ENCODE measurements around the gene AOPEP. TPM values are rescaled to one million over a fixed set of nuclear protein-coding genes. Genes with fewer than 3 reads are reported as not detected.

AOPEP gene
- total and polyA plus RNA-seq, 2 donors (not counting 3 experiments of a cell fraction or from before 2014, with no cell fraction given) = 20.2 to 41.6 TPM

DNA sequence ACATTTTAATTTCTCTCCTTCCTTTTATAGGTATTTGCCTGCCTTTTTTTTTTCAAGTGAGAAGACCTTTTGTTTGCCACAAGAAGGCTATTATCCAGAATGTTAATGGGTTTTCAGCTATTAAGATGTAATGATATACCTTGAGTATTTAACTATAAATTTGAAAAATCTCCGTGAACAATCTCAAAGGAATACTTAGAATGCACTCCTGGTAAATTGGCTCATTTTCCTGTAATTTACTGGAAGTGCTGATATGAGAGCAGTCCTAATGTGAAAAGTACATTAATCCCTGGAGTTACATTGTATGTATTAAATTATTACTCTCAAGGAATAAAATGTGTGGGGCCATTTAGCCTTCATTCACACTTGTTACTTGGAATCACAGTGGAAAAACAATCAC lies 32.4 kb downstream of the AOPEP start:
- Histone ChIP-seq H3K4me1 (ENCODE audit: control insufficient read depth, extremely low read depth, insufficient read depth, low read length) (peaks cover 5% of the 10 kb centered on the region), H3K9me1 (replicated peaks; ENCODE audit: control insufficient read depth, extremely low read depth, insufficient read depth, low read length) (no peaks in the 10 kb centered on the region), H3K36me3 (ENCODE audit: control insufficient read depth in 2 of 2, extremely low read depth in 1 of 2, insufficient read depth in 2 of 2, low read length in 2 of 2) (no peaks in the 10 kb centered on the region), H3K27me3 (ENCODE audit: control insufficient read depth in 2 of 2, insufficient read depth in 2 of 2, low read length in 2 of 2) (no peaks in the 10 kb centered on the region), H3K27ac (ENCODE audit: insufficient read depth, low read depth, low read length) (no peak overlapping the region), H2AFZ (ENCODE audit: low read depth, low read length) (no peak overlapping the region), H3K4me3 (replicated peaks in 1 of 3; ENCODE audit: insufficient read depth in 1 of 3, low read depth in 1 of 3, low read length in 3 of 3) (no peak overlapping the region), H3K4me2 (ENCODE audit: insufficient read depth, low read length) (no peak overlapping the region), H4K20me1 (replicated peaks; ENCODE audit: control insufficient read depth, extremely low read depth, insufficient read depth, low read length) (no peaks in the 10 kb centered on the region), H3K79me2 (ENCODE audit: control insufficient read depth, insufficient read depth, low read length) (no peaks in the 10 kb centered on the region), H3K9me3 (replicated peaks; ENCODE audit: control insufficient read depth, insufficient read depth, low read length) (no peaks in the 10 kb centered on the region), H3K9ac (replicated peaks; ENCODE audit: extremely low read depth, insufficient read depth, low read length) (no peak overlapping the region)
- no TSS peak for BruUV-seq (replicated peaks)
- POLR2A ChIA-PET = no interaction called here
- CTCF ChIA-PET = interaction anchor here (1.4 kb wide), 1 partner anchor 17 kb away, joined by 3 read pairs; no protein-coding TSS in a partner anchor
- FAIRE-seq (no peak), DNase-seq (ENCODE audit: low read depth, low spot score) (no peak)
- intact Hi-C loops (cut with micrococcal nuclease) = no loop called here
- dilution Hi-C loops (cut with MboI; ENCODE audit: extremely low pct_ligation_motif_present, low sequenced_read_pairs) = no loop called here
- TF ChIP-seq FOS (IDR thresholded peaks at IDR 0.05; ENCODE audit: borderline replicate concordance, insufficient read depth, low read length) = no peak

DNA sequence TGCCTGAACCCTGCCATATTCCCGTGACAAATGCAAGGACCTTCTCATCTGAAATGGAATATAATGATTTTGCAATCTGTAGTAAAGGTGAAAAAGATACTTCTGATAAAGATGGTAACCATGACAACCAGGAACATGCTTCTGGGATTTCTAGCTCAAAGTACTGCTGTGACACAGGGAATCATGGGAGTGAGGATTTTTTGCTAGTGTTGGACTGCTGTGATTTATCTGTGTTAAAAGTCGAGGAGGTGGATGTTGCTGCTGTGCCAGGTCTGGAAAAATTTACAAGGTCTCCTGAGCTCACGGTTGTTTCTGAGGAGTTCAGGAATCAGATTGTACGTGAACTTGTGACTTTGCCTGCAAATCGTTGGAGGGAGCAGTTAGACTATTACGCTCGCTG lies 33.5 kb downstream of the AOPEP start:
- H3K9me1 ChIP-seq (replicated peaks; ENCODE audit: control insufficient read depth, extremely low read depth, insufficient read depth, low read length) = no peaks in the 10 kb centered on the region
- H3K27me3 ChIP-seq (ENCODE audit: control insufficient read depth in 2 of 2, insufficient read depth in 2 of 2, low read length in 2 of 2) = no peaks in the 10 kb centered on the region
- no peak overlapping the region for H3K27ac ChIP-seq (ENCODE audit: insufficient read depth, low read depth, low read length)
- CTCF ChIA-PET = interaction anchor here (1.4 kb wide), 1 partner anchor 15 kb away, joined by 3 read pairs; no protein-coding TSS in a partner anchor
- FAIRE-seq (no peak), DNase-seq (ENCODE audit: low read depth, low spot score) (no peak)
- no peak overlapping the region for H3K4me3 ChIP-seq (replicated peaks in 1 of 3; ENCODE audit: insufficient read depth in 1 of 3, low read depth in 1 of 3, low read length in 3 of 3)
- intact Hi-C loops (cut with micrococcal nuclease) (no loop called here), dilution Hi-C loops (cut with MboI; ENCODE audit: extremely low pct_ligation_motif_present, low sequenced_read_pairs) (no loop called here)
- BruUV-seq (replicated peaks) = no TSS peak
- H3K4me2 ChIP-seq (ENCODE audit: insufficient read depth, low read length) = no peak overlapping the region
- no peaks in the 10 kb centered on the region for H3K79me2 ChIP-seq (ENCODE audit: control insufficient read depth, insufficient read depth, low read length)
- POLR2A ChIA-PET = no interaction called here
- no peaks in the 10 kb centered on the region for H4K20me1 ChIP-seq (replicated peaks; ENCODE audit: control insufficient read depth, extremely low read depth, insufficient read depth, low read length)
- H3K9me3 ChIP-seq (replicated peaks; ENCODE audit: control insufficient read depth, insufficient read depth, low read length) = no peaks in the 10 kb centered on the region
- no peak overlapping the region for H2AFZ ChIP-seq (ENCODE audit: low read depth, low read length)
- TF ChIP-seq, protein P1, sequence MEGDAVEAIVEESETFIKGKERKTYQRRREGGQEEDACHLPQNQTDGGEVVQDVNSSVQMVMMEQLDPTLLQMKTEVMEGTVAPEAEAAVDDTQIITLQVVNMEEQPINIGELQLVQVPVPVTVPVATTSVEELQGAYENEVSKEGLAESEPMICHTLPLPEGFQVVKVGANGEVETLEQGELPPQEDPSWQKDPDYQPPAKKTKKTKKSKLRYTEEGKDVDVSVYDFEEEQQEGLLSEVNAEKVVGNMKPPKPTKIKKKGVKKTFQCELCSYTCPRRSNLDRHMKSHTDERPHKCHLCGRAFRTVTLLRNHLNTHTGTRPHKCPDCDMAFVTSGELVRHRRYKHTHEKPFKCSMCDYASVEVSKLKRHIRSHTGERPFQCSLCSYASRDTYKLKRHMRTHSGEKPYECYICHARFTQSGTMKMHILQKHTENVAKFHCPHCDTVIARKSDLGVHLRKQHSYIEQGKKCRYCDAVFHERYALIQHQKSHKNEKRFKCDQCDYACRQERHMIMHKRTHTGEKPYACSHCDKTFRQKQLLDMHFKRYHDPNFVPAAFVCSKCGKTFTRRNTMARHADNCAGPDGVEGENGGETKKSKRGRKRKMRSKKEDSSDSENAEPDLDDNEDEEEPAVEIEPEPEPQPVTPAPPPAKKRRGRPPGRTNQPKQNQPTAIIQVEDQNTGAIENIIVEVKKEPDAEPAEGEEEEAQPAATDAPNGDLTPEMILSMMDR (IDR thresholded peaks at IDR 0.05; ENCODE audit: extremely low read depth in 1 of 2, insufficient read depth in 1 of 2, low read depth in 1 of 2, low read length in 2 of 2) = no peak
- TF ChIP-seq EZH2 (IDR thresholded peaks at IDR 0.05; ENCODE audit: borderline replicate concordance, low read depth, low read length, severe bottlenecking) = no peak
- TF ChIP-seq JUN (IDR thresholded peaks at IDR 0.05; ENCODE audit: borderline replicate concordance, insufficient read depth, insufficient read length, low read depth) = no peak
- no peak for TF ChIP-seq POLR2A (IDR thresholded peaks at IDR 0.05; ENCODE audit: low read depth, low read length)
- TF ChIP-seq POLR2AphosphoS5 (IDR thresholded peaks at IDR 0.05; ENCODE audit: insufficient read depth, low read depth, low read length) = no peak
- no peak for TF ChIP-seq GATA2 (IDR thresholded peaks at IDR 0.05; ENCODE audit: insufficient read depth, insufficient read length, low read depth, low read length)
- TF ChIP-seq, protein P2, sequence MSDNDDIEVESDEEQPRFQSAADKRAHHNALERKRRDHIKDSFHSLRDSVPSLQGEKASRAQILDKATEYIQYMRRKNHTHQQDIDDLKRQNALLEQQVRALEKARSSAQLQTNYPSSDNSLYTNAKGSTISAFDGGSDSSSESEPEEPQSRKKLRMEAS (IDR thresholded peaks at IDR 0.05; ENCODE audit: insufficient read depth, insufficient read length) = no peak
- TF ChIP-seq FOS (IDR thresholded peaks at IDR 0.05; ENCODE audit: borderline replicate concordance, insufficient read depth, low read length) = no peak
- TF ChIP-seq MYC (IDR thresholded peaks at IDR 0.05; ENCODE audit: low read depth, low read length) = no peak
- H3K36me3 ChIP-seq (ENCODE audit: control insufficient read depth in 2 of 2, extremely low read depth in 1 of 2, insufficient read depth in 2 of 2, low read length in 2 of 2) = no peaks in the 10 kb centered on the region
- H3K4me1 ChIP-seq (ENCODE audit: control insufficient read depth, extremely low read depth, insufficient read depth, low read length) = peaks cover 5% of the 10 kb centered on the region
- H3K9ac ChIP-seq (replicated peaks; ENCODE audit: extremely low read depth, insufficient read depth, low read length) = no peak overlapping the region

Data from endothelial cell of umbilical vein (primary cell).